GM23338 (cell line): ENCODE results near the gene NSD1. TPM values are rescaled to one million over a fixed set of nuclear protein-coding genes. Genes with fewer than 3 reads are reported as not detected.
A peak's percentile ranks its signal among the peaks of the same experiment; 100 is the strongest.

Experiments used
- ATAC-seq: fragments of 200-7000 bp; cut with Tn5 transposase; 3 replicates; pipeline ENCODE4 v1.9.1; 2020
- DNase-seq: peaks from one replicate; pipeline ENCODE4 v3.0.0-alpha.2; 2015; ENCODE audit warnings: low spot score
- H2AFZ ChIP-seq: fragments of 200-600 bp; sonication (generic); 2 replicates; pipeline ENCODE4 v1.8.0; 2016; ENCODE audit warnings: antibody characterized with exemption, mild to moderate bottlenecking, moderate library complexity
- H3F3A ChIP-seq: fragments of 200-600 bp; sonication (generic); replicated peaks from 2 replicates; pipeline ENCODE4 v1.8.0; 2017; ENCODE audit warnings: antibody characterized with exemption, mixed run types, low read depth
- H3K27ac ChIP-seq: fragments of 200-600 bp; sonication (generic); 2 replicates; pipeline ENCODE4 v1.6.1; 2016; ENCODE audit warnings: low read depth
- H3K27me3 ChIP-seq: fragments of 200-600 bp; sonication (generic); 2 replicates; pipeline ENCODE4 v1.8.0; 2016; ENCODE audit warnings: mild to moderate bottlenecking, mixed run types, moderate library complexity; ENCODE audit not compliant: insufficient read depth
- H3K36me3 ChIP-seq: fragments of 200-600 bp; sonication (generic); 2 replicates; pipeline ENCODE4 v1.8.0; 2016; ENCODE audit warnings: mild to moderate bottlenecking; ENCODE audit not compliant: insufficient read depth
- H3K4me1 ChIP-seq: fragments of 200-600 bp; sonication (generic); 2 replicates; pipeline ENCODE4 v1.8.0; 2016; ENCODE audit warnings: mild to moderate bottlenecking, moderate library complexity; ENCODE audit not compliant: insufficient read depth
- H3K4me2 ChIP-seq: fragments of 200-600 bp; sonication (generic); 2 replicates; pipeline ENCODE4 v1.7.1; 2017; ENCODE audit warnings: mixed run types
- H3K4me3 ChIP-seq: fragments of 200-600 bp; sonication (generic); 2 replicates; pipeline ENCODE4 v1.6.1; 2016; ENCODE audit warnings: mixed run types
- H3K79me2 ChIP-seq: fragments of 200-600 bp; sonication (generic); replicated peaks from 2 replicates; pipeline ENCODE4 v1.8.0; 2017; ENCODE audit warnings: mild to moderate bottlenecking; ENCODE audit not compliant: insufficient read depth
- H3K9me2 ChIP-seq: fragments of 200-600 bp; sonication (generic); 2 replicates; pipeline ENCODE4 v1.8.0; 2017; ENCODE audit not compliant: insufficient read depth
- H4K20me1 ChIP-seq: fragments of 200-600 bp; sonication (generic); replicated peaks from 2 replicates; pipeline ENCODE4 v1.8.0; 2017; ENCODE audit warnings: mild to moderate bottlenecking; ENCODE audit not compliant: insufficient read depth
- H3K27ac Mint-ChIP-seq: 2 replicates; pipeline ENCODE4 v1.8.0; 2020; ENCODE audit warnings: inconsistent platforms, mild to moderate bottlenecking, moderate library complexity, mixed read lengths
- H3K27me3 Mint-ChIP-seq: 3 replicates; pipeline ENCODE4 v1.8.0; 2022; ENCODE audit warnings: low read depth, mild to moderate bottlenecking, moderate library complexity, mixed read lengths, inconsistent platforms; ENCODE audit not compliant: insufficient read depth, poor library complexity
- H3K36me3 Mint-ChIP-seq: 3 replicates; pipeline ENCODE4 v1.8.0; 2021; ENCODE audit warnings: low read depth, mild to moderate bottlenecking, inconsistent platforms, moderate library complexity, mixed read lengths
- H3K4me1 Mint-ChIP-seq: 3 replicates; pipeline ENCODE4 v1.8.0; 2020; ENCODE audit warnings: mild to moderate bottlenecking, inconsistent platforms, mixed read lengths
- H3K4me3 Mint-ChIP-seq: 3 replicates; pipeline ENCODE4 v1.8.0; 2021; ENCODE audit warnings: moderate library complexity, mild to moderate bottlenecking, inconsistent platforms, mixed read lengths
- H3K9me3 Mint-ChIP-seq: 3 replicates; pipeline ENCODE4 v1.8.0; 2020; ENCODE audit warnings: moderate library complexity, mild to moderate bottlenecking, inconsistent platforms, mixed read lengths
- EZH2phosphoT487 ChIP-seq: fragments of 200-600 bp; sonication (generic); IDR thresholded peaks from one replicate; pipeline ENCODE4 v1.8.1; 2018; ENCODE audit warnings: antibody characterized with exemption; ENCODE audit not compliant: unreplicated experiment
- JUNB ChIP-seq: IDR thresholded peaks from one replicate; pipeline ENCODE4 v1.6.1; 2016; ENCODE audit warnings: antibody characterized with exemption; ENCODE audit not compliant: unreplicated experiment
- POLR2AphosphoS5 ChIP-seq: IDR thresholded peaks from 2 replicates; pipeline ENCODE4 v1.6.1; 2016; ENCODE audit warnings: antibody characterized with exemption, low read depth
- STAT1 ChIP-seq: IDR thresholded peaks from one replicate; pipeline ENCODE4 v1.6.1; 2016; ENCODE audit warnings: antibody characterized with exemption; ENCODE audit not compliant: unreplicated experiment
- ZNF114 ChIP-seq: fragments of 250-450 bp; sonication (Bioruptor Pico); IDR thresholded peaks from 2 replicates; pipeline ENCODE4 v1.5.0; 2020; ENCODE audit warnings: mild to moderate bottlenecking, moderate library complexity
- polyA plus RNA-seq: library from polyadenylated mRNA; unstranded; fragments of >200 nt; fragmentation: Nextera tagmentation; extraction: Ambion mirVana; gene quantifications from 2 replicates; pipeline ENCODE4 v1.2.1, GENCODE V29; 2016
- total RNA-seq: library from RNA; depleted of rRNA; stranded (reverse); fragments of >200 nt; shearing (Covaris generic); gene quantifications from 2 replicates; pipeline ENCODE4 v1.2.3, GENCODE V29; 2014
- TF ChIP-seq, protein P1 (sequence below), 2 experiments: fragments of 200-600 bp in 1 of 2; sonication (generic) in 1 of 2; conservative IDR thresholded peaks; 2 replicates each; pipeline versions ENCODE4 v1.5.1 to v1.6.1; 2016 to 2017; ENCODE audit warnings: antibody characterized with exemption in 2 of 2, low read depth in 2 of 2, mild to moderate bottlenecking in 2 of 2, moderate library complexity in 1 of 2
- TF ChIP-seq, protein P2 (sequence below): IDR thresholded peaks from 2 replicates; pipeline ENCODE4 v1.6.1; 2016; ENCODE audit warnings: antibody characterized with exemption
- TF ChIP-seq, protein P3 (sequence below): IDR thresholded peaks from one replicate; pipeline ENCODE4 v1.6.1; 2018; ENCODE audit warnings: antibody characterized with exemption; ENCODE audit not compliant: unreplicated experiment

Gene NSD1
- total and polyA plus RNA-seq, 2 experiments from 2014 or later = 96.4 to 106 TPM

DNA sequence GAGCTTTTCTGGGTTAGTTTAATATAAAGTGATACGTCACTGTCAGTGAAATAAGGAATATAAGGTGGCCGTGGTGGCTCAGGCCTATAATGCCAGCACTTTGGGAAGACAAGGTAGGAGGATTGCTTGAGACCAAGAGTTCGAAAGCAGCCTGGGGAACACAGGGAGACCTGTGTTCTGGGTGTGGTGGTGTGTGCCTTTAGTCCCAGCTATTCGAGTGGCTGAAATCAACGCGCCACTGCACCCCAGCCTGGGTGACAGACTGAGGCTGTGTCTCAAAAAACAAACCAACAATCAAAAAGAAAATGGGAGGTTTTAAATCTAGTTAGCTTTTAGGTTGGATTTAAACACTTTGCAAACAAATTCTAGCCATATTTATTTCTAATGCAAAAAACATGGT lies 53.1 kb downstream of the NSD1 start (continued):
- TF ChIP-seq, protein P1, sequence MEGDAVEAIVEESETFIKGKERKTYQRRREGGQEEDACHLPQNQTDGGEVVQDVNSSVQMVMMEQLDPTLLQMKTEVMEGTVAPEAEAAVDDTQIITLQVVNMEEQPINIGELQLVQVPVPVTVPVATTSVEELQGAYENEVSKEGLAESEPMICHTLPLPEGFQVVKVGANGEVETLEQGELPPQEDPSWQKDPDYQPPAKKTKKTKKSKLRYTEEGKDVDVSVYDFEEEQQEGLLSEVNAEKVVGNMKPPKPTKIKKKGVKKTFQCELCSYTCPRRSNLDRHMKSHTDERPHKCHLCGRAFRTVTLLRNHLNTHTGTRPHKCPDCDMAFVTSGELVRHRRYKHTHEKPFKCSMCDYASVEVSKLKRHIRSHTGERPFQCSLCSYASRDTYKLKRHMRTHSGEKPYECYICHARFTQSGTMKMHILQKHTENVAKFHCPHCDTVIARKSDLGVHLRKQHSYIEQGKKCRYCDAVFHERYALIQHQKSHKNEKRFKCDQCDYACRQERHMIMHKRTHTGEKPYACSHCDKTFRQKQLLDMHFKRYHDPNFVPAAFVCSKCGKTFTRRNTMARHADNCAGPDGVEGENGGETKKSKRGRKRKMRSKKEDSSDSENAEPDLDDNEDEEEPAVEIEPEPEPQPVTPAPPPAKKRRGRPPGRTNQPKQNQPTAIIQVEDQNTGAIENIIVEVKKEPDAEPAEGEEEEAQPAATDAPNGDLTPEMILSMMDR (conservative IDR thresholded peaks at IDR 0.05; ENCODE audit: low read depth in 2 of 2) = no peak
- TF ChIP-seq, protein P2, sequence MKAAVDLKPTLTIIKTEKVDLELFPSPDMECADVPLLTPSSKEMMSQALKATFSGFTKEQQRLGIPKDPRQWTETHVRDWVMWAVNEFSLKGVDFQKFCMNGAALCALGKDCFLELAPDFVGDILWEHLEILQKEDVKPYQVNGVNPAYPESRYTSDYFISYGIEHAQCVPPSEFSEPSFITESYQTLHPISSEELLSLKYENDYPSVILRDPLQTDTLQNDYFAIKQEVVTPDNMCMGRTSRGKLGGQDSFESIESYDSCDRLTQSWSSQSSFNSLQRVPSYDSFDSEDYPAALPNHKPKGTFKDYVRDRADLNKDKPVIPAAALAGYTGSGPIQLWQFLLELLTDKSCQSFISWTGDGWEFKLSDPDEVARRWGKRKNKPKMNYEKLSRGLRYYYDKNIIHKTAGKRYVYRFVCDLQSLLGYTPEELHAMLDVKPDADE = no peak
- TF ChIP-seq EZH2phosphoT487 (no peak), ZNF114 (no peak)
- TF ChIP-seq, protein P3, sequence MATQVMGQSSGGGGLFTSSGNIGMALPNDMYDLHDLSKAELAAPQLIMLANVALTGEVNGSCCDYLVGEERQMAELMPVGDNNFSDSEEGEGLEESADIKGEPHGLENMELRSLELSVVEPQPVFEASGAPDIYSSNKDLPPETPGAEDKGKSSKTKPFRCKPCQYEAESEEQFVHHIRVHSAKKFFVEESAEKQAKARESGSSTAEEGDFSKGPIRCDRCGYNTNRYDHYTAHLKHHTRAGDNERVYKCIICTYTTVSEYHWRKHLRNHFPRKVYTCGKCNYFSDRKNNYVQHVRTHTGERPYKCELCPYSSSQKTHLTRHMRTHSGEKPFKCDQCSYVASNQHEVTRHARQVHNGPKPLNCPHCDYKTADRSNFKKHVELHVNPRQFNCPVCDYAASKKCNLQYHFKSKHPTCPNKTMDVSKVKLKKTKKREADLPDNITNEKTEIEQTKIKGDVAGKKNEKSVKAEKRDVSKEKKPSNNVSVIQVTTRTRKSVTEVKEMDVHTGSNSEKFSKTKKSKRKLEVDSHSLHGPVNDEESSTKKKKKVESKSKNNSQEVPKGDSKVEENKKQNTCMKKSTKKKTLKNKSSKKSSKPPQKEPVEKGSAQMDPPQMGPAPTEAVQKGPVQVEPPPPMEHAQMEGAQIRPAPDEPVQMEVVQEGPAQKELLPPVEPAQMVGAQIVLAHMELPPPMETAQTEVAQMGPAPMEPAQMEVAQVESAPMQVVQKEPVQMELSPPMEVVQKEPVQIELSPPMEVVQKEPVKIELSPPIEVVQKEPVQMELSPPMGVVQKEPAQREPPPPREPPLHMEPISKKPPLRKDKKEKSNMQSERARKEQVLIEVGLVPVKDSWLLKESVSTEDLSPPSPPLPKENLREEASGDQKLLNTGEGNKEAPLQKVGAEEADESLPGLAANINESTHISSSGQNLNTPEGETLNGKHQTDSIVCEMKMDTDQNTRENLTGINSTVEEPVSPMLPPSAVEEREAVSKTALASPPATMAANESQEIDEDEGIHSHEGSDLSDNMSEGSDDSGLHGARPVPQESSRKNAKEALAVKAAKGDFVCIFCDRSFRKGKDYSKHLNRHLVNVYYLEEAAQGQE = no peak

DNA sequence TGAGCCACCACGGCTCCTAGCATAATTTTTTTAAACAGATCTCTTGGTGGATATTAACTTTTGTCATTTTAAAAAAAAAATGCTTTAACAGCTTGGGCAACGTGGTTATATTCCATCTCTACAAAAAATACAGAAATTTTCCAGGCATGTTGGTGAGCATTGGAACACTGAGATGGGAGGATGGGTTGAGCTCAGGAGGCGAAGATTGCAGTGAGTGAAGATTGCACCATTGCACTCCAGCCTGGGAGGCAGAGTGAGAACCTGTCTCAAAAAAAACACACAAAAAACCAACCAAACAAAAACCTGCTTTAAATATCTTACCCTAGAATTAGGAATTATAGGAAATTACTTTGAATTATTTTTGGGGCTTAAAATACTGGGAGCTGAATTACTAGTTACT lies 55.2 kb downstream of the NSD1 start:
- Mint-ChIP-seq H3K4me1 (peaks cover 9% of the 10 kb centered on the region; the same call in 2 of the 3 replicates), H3K9me3 (no peaks in the 10 kb centered on the region), H3K27ac (peak overlapping the region; percentile 65; the same call in 1 of the 2 replicates), H3K36me3 (peaks cover 45% of the 10 kb centered on the region; the same call in 2 of the 3 replicates), H3K27me3 (no peaks in the 10 kb centered on the region), H3K4me3 (no peak overlapping the region)
- Histone ChIP-seq H2AFZ (no peak overlapping the region), H3K9me2 (no peaks in the 10 kb centered on the region), H3K27ac (peak overlapping the region; percentile 7; the same call in 1 of the 2 replicates), H3K36me3 (peaks cover 22% of the 10 kb centered on the region), H3F3A (peaks cover 8% of the 10 kb centered on the region), H3K4me1 (no peaks in the 10 kb centered on the region), H3K27me3 (no peaks in the 10 kb centered on the region), H3K4me3 (no peak overlapping the region), H3K4me2 (no peak overlapping the region), H4K20me1 (peaks cover 40% of the 10 kb centered on the region), H3K79me2 (peaks cover 93% of the 10 kb centered on the region)
- no peak for TF ChIP-seq ZNF114
- no peak for ATAC-seq
- DNase-seq = no peak

DNA sequence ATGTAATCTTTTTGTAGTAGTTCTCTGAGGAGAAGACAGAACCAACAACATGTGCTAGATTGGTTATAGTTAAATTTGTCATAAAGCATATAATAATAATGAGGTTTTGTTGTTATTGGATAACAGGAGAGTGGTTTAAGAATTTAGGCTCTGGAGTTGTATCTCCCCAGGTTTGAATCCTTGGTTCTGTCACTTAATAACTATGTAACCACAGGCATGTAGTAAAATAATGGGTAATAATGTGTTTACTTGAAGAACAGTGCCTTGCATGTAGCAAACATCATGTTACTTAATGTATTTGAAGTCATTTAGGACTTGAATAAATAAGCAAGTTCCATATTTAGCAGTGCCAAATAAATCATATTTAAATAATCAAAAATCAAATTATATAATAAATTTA lies 55.8 kb downstream of the NSD1 start:
- H3K4me1 ChIP-seq = no peaks in the 10 kb centered on the region
- Mint-ChIP-seq H3K4me1 (peaks cover 7% of the 10 kb centered on the region; the same call in 2 of the 3 replicates), H3K4me3 (no peak overlapping the region), H3K9me3 (no peaks in the 10 kb centered on the region), H3K36me3 (peaks cover 50% of the 10 kb centered on the region; the same call in 2 of the 3 replicates), H3K27ac (no peak overlapping the region), H3K27me3 (no peaks in the 10 kb centered on the region)
- ATAC-seq (no peak), DNase-seq (no peak)
- H2AFZ ChIP-seq = no peak overlapping the region
- H3K36me3 ChIP-seq = peaks cover 29% of the 10 kb centered on the region
- H4K20me1 ChIP-seq = peaks cover 39% of the 10 kb centered on the region
- H3K79me2 ChIP-seq = peaks cover 93% of the 10 kb centered on the region
- H3F3A ChIP-seq = peaks cover 8% of the 10 kb centered on the region
- H3K27me3 ChIP-seq = no peaks in the 10 kb centered on the region
- peak overlapping the region; percentile 4; the same call in 1 of the 2 replicates for H3K27ac ChIP-seq
- H3K4me2 ChIP-seq = no peak overlapping the region
- no peak overlapping the region for H3K4me3 ChIP-seq
- H3K9me2 ChIP-seq = no peaks in the 10 kb centered on the region
- TF ChIP-seq JUNB = no peak
- TF ChIP-seq, protein P1 (conservative IDR thresholded peaks at IDR 0.05; ENCODE audit: low read depth in 2 of 2) = no peak
- TF ChIP-seq ZNF114 = no peak
- TF ChIP-seq STAT1 = no peak
- no peak for TF ChIP-seq POLR2AphosphoS5
